A549 (cell line): ENCODE results near the gene PCSK6. TPM values are rescaled to one million over a fixed set of nuclear protein-coding genes. Genes with fewer than 3 reads are reported as not detected.

Experiments used
- ATAC-seq, 2 experiments: fragments of 200-7000 bp in 1 of 2; fragments of >200 bp in 1 of 2; cut with Nextera tagmentation in 1 of 2; cut with Tn5 transposase in 1 of 2; 3 replicates each; pipeline versions ENCODE4 v1.8.0 to v1.9.1; 2018 to 2020; ENCODE audit warnings: mild to moderate bottlenecking in 1 of 2, moderate library complexity in 1 of 2
- CTCF ChIA-PET: fragments of 300-600 bp; sonication (Branson Sonifier 250); formaldehyde crosslinking; extraction: SDS; loops from one replicate; lab custom pipeline; 2021; ENCODE audit warnings: antibody characterized with exemption, inconsistent platforms; lab: Yijun Ruan, JAX
- POLR2A ChIA-PET: fragments of 350-600 bp; formaldehyde crosslinking; extraction: SDS; loops from one replicate; lab custom pipeline; 2021; ENCODE audit warnings: antibody characterized with exemption, inconsistent platforms; lab: Yijun Ruan, JAX
- DNase-seq, 2 experiments: peaks; one replicate each; pipeline versions ENCODE4 v3.0.0 to v3.0.0-alpha.2; 2011 to 2016; ENCODE audit warnings: low read depth in 1 of 2, low spot score in 1 of 2
- FAIRE-seq: peaks from 2 replicates; lab custom pipeline; 2011; peaks lifted over from hg19 to GRCh38; lab: Jason Lieb, UNC
- H3K27ac ChIP-seq, 2 experiments: fragments of >200 bp; sonication (Bioruptor Twin); formaldehyde crosslinking; 3 replicates each; pipeline ENCODE4 v1.5.1; 2016 to 2017
- H3K4me1 ChIP-seq: fragments of >200 bp; sonication (Bioruptor Twin); formaldehyde crosslinking; 3 replicates; pipeline ENCODE4 v1.6.1; 2016
- H3K4me2 ChIP-seq: fragments of >200 bp; sonication (Bioruptor Twin); formaldehyde crosslinking; 3 replicates; pipeline ENCODE4 v1.6.1; 2016
- H3K4me3 ChIP-seq: fragments of >200 bp; sonication (Bioruptor Twin); formaldehyde crosslinking; 3 replicates; pipeline ENCODE4 v1.5.1; 2016
- H3K9me3 ChIP-seq: fragments of >200 bp; sonication (Bioruptor Twin); formaldehyde crosslinking; 3 replicates; pipeline ENCODE4 v1.6.1; 2016
- ATOH8 ChIP-seq: fragments of 250-450 bp; sonication (Bioruptor Pico); IDR thresholded peaks from 2 replicates; pipeline ENCODE4 v1.5.0; 2020; ENCODE audit warnings: low read depth, mild to moderate bottlenecking, moderate library complexity
- CBX2 ChIP-seq: fragments of 200-600 bp; sonication (generic); IDR thresholded peaks from 2 replicates; pipeline ENCODE4 v1.6.1; 2016; ENCODE audit warnings: low read depth, mild to moderate bottlenecking, borderline replicate concordance
- CHD2 ChIP-seq: fragments of 150-350 bp; IDR thresholded peaks from 2 replicates; pipeline ENCODE4 v1.6.1; 2014; ENCODE audit warnings: low read length; ENCODE audit not compliant: partially characterized antibody
- EHF ChIP-seq: fragments of 250-450 bp; sonication (Bioruptor Pico); IDR thresholded peaks from 2 replicates; pipeline ENCODE4 v1.5.0; 2020; ENCODE audit warnings: mild to moderate bottlenecking
- ESRRA ChIP-seq: fragments of 150-350 bp; IDR thresholded peaks from 2 replicates; pipeline ENCODE4 v1.6.1; 2014; ENCODE audit warnings: mild to moderate bottlenecking, low read length, borderline replicate concordance
- HDAC2 ChIP-seq: fragments of 200-600 bp; sonication (generic); IDR thresholded peaks from 2 replicates; pipeline ENCODE4 v1.6.1; 2016
- HES2 ChIP-seq: fragments of >200 bp; sonication (Bioruptor Twin); formaldehyde crosslinking; IDR thresholded peaks from 2 replicates; pipeline ENCODE4 v1.6.1; 2016
- HOXB5 ChIP-seq: fragments of 250-450 bp; sonication (Bioruptor Pico); IDR thresholded peaks from 2 replicates; pipeline ENCODE4 v1.5.0; 2020; ENCODE audit warnings: mild to moderate bottlenecking, moderate library complexity
- KDM5A ChIP-seq: fragments of 200-600 bp; sonication (generic); IDR thresholded peaks from 2 replicates; pipeline ENCODE4 v1.6.1; 2016; ENCODE audit warnings: antibody characterized with exemption, mild to moderate bottlenecking
- MAFK ChIP-seq: fragments of 450-650 bp; IDR thresholded peaks from 2 replicates; pipeline ENCODE4 v1.6.1; 2014; ENCODE audit not compliant: partially characterized antibody
- MYC ChIP-seq: IDR thresholded peaks from 2 replicates; pipeline ENCODE4 v1.6.1; 2012; ENCODE audit warnings: mild to moderate bottlenecking, inconsistent platforms, low read length, improper control_type of control experiment, borderline replicate concordance
- PBX3 ChIP-seq: IDR thresholded peaks from 2 replicates; pipeline ENCODE4 v1.6.1; 2012
- RAD21 ChIP-seq, 2 experiments: fragments of >200 bp in 1 of 2; sonication (Bioruptor Twin) in 1 of 2; formaldehyde crosslinking in 1 of 2; IDR thresholded peaks in 1 of 2; conservative IDR thresholded peaks in 1 of 2; 2 replicates in 1 of 2; 3 replicates in 1 of 2; pipeline ENCODE4 v1.6.1; 2012 to 2018; ENCODE audit warnings: inconsistent platforms in 1 of 2
- RARB ChIP-seq: fragments of 250-450 bp; sonication (Bioruptor Pico); IDR thresholded peaks from 2 replicates; pipeline ENCODE4 v1.8.0; 2021; ENCODE audit warnings: mild to moderate bottlenecking, moderate library complexity
- RCOR1 ChIP-seq: fragments of 150-350 bp; IDR thresholded peaks from 2 replicates; pipeline ENCODE4 v1.6.1; 2014; ENCODE audit warnings: antibody characterized with exemption, low read length, low read depth
- REST ChIP-seq: fragments of 200-600 bp; sonication (generic); IDR thresholded peaks from 2 replicates; pipeline ENCODE4 v1.6.1; 2016; ENCODE audit warnings: antibody characterized with exemption, mild to moderate bottlenecking, moderate library complexity
- RFX5 ChIP-seq: fragments of 450-650 bp; IDR thresholded peaks from 2 replicates; pipeline ENCODE4 v1.7.1; 2014; ENCODE audit warnings: antibody characterized with exemption, mild to moderate bottlenecking, moderate library complexity
- RNF2 ChIP-seq: fragments of 200-600 bp; sonication (generic); IDR thresholded peaks from 2 replicates; pipeline ENCODE4 v1.6.1; 2016; ENCODE audit warnings: low read depth, mild to moderate bottlenecking, antibody characterized with exemption, moderate library complexity, borderline replicate concordance
- SMC3 ChIP-seq: fragments of >200 bp; sonication (Bioruptor Twin); formaldehyde crosslinking; IDR thresholded peaks from 3 replicates; pipeline ENCODE4 v1.6.1; 2018; ENCODE audit warnings: inconsistent platforms
- TFCP2L1 ChIP-seq: fragments of 250-450 bp; sonication (Bioruptor Pico); IDR thresholded peaks from 2 replicates; pipeline ENCODE4 v1.5.0; 2021; ENCODE audit warnings: mild to moderate bottlenecking
- WGBS: methylation state at CpG from one replicate; pipeline ENCODE4 v1.1.6; 2017; ENCODE audit errors: missing lambda C conversion rate; 5-methylcytosine and 5-hydroxymethylcytosine counted together
- polyA plus RNA-seq, 4 experiments: library from polyadenylated mRNA; depleted of rRNA in 3 of 4; stranded (reverse); fragments of >200 nt; fragmentation: RNase III in 1 of 4; extraction: RNeasy Plus Mini Kit Qiagen cat#74134 plus additional on column Dnase treatment in 1 of 4; gene quantifications; 2 replicates in 3 of 4; 3 replicates in 1 of 4; pipeline ENCODE4 v1.2.3, GENCODE V29; 2011 to 2017

Gene PCSK6
- polyA plus RNA-seq, 2 of the 4 experiments (the other 2 are of a cell fraction): 10.0 to 15.2 TPM

GRCh38 chr15:101538177-101538576, 48.7 kb upstream of the PCSK6 start:
- DNase-seq (no peak), FAIRE-seq (no peak), ATAC-seq (no peak)
- Histone ChIP-seq H3K9me3 (0 out of 3 replicates have a peak, but pooled peaks cover 2% of the 10 kb centered on the region), H3K4me3 (no peak overlapping the region), H3K27ac (no peak overlapping the region), H3K4me2 (no peak overlapping the region), H3K4me1 (no peaks in the 10 kb centered on the region)
- POLR2A ChIA-PET: no interaction called here
- TF ChIP-seq HDAC2 (no peak), RAD21 (conservative IDR thresholded peaks at IDR 0.05 in 1 of 2, IDR thresholded peaks at IDR 0.05 in 1 of 2) (no peak), KDM5A (no peak), MAFK (no peak), RCOR1 (no peak), REST (no peak), ATOH8 (CRISPR knock-in tag) (no peak), PBX3 (no peak)
- TF ChIP-seq, all 56 proteins: peak for 0
- 40% methylated on average over 3 of the region's 3 CpGs for WGBS
- CTCF ChIA-PET: interaction anchor here (1.7 to 2.4 kb wide), 3 partner anchors 36 to 103 kb away, joined by 4 to 8 read pairs (median 6); no protein-coding TSS in a partner anchor

- TF ChIP-seq EHF (no peak), ESRRA (no peak), SMC3 (no peak), MYC (no peak), RNF2 (no peak)
- TF ChIP-seq, all 56 proteins: peak for 0
- H3K27ac ChIP-seq: no peak overlapping the region
- WGBS: 38% methylated on average over 2 of the region's 2 CpGs
- no peak overlapping the region for H3K4me3 ChIP-seq
- DNase-seq (no peak), FAIRE-seq (no peak), ATAC-seq (no peak)
- ChIA-PET CTCF (interaction anchor here (0.6 to 2.4 kb wide), 6 partner anchors 10 to 104 kb away, joined by 3 to 8 read pairs (median 5); no protein-coding TSS in a partner anchor), POLR2A (no interaction called here)
- H3K9me3 ChIP-seq: 0 out of 3 replicates have a peak, but pooled peaks cover 2% of the 10 kb centered on the region
- H3K4me2 ChIP-seq: no peak overlapping the region
- H3K4me1 ChIP-seq: no peaks in the 10 kb centered on the region
Observed at GRCh38 chr15:101537483-101538080, 48.1 kb upstream of the PCSK6 start.

- 0 out of 3 replicates have a peak, but pooled peaks cover 2% of the 10 kb centered on the region for H3K9me3 ChIP-seq
- ChIA-PET POLR2A (no interaction called here), CTCF (interaction anchor here (0.6 to 1.7 kb wide), 4 partner anchors 9 to 43 kb away, joined by 3 to 8 read pairs (median 4); no protein-coding TSS in a partner anchor)
- no peak overlapping the region for H3K4me3 ChIP-seq
- WGBS: 83% methylated on average over 19 of the region's 20 CpGs
- no peak overlapping the region for H3K4me2 ChIP-seq
- FAIRE-seq (no peak), ATAC-seq (no peak), DNase-seq (no peak)
- H3K27ac ChIP-seq: peak overlapping the region in 1 of 2 experiments; percentile 47; a peak in 1 of 6 replicates
- no peak for TF ChIP-seq EHF
- TF ChIP-seq CHD2: no peak
- TF ChIP-seq HES2: no peak
- no peak for TF ChIP-seq TFCP2L1 (CRISPR knock-in tag)
- TF ChIP-seq HOXB5 (CRISPR knock-in tag): no peak
- TF ChIP-seq RFX5: no peak
- no peak for TF ChIP-seq ATOH8 (CRISPR knock-in tag)
- TF ChIP-seq RARB (CRISPR knock-in tag): no peak
- TF ChIP-seq MAFK: no peak
- no peak for TF ChIP-seq CBX2
- no peaks in the 10 kb centered on the region for H3K4me1 ChIP-seq
Observed at GRCh38 chr15:101536875-101537405, 47.4 kb upstream of the PCSK6 start.
